ENCODE data around the gene C19orf81.

C19orf81 gene

DNA sequence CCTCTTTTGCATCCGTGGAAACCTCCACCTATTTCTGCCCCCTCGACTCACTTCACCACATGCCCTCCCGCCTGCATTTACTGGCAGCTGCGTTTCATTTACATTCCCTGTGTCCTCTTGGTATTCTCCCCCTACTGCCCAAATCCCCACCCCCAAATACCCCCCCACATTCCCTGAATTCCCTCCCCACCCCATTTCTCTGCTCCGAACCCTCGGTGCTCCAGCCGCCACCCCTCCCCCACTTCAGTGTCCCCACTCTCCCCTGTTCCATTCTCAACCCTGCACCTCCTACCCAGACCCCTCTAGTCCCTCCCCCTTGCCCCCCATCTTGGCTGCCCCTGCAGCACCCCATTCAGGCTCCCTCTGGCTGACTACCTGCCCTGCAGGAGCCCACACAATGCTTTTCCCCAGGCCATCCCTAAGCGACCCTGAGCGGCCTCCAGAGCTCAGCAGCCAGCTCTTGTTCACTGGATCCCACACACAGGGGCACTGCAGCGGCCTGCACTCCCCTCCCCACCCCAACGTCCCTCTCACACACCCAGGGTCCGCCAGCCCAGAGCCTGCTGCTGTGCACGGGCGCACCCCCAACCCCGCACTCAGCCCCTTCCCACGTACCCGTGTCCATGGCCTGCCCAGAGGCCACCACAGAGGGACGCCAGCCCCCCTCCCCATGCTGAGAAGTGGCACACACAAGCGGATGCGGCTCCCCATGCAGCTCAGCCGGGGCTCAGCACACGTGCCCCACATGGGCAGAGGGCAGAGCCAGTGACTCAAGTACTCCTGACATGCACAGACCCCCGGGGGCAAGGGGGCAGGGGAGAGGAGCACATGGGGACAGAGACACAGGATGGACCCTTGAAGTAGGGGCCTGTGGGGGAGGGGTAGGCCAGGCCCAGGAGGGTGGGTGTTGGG lies 44.1 kb downstream of the C19orf81 start:
- no peak overlapping the region for H3K9ac ChIP-seq (ENCODE audit: low read depth, low read length)
- H3K4me1 ChIP-seq (ENCODE audit: insufficient read depth, low read length): no peaks in the 10 kb centered on the region
- H3K27me3 ChIP-seq (ENCODE audit: insufficient read depth, low read length): peaks cover 77% of the 10 kb centered on the region
- peak overlapping the region; percentile 34 for H3K4me3 ChIP-seq (ENCODE audit: low read length)
- H3K27ac ChIP-seq (ENCODE audit: low read depth, low read length): no peak overlapping the region
- no peaks in the 10 kb centered on the region for H3K36me3 ChIP-seq (ENCODE audit: insufficient read depth, low read length)
- H3K9me3 ChIP-seq (ENCODE audit: insufficient read depth, low read depth, low read length): peaks cover 32% of the 10 kb centered on the region
- WGBS: 44% methylated on average over 22 of the region's 23 CpGs

DNA sequence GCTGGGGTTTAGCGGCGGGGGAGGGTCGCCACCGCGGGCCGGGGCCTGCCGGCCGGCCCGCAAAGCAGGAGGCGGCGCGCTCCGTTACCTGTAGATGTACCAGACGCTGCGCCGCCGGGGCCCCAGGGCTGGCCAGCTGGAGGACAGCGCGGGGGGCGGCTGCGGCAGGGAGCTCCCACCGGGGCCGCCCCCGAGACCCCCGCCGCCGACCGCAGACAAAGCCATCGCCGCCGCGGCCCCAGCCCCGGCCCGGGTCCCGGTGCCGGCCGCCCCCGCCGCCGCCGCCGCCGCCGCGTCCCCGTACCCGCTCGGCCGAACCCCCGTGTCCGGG lies 45.5 kb downstream of the C19orf81 start:
- Histone ChIP-seq H3K9me3 (ENCODE audit: insufficient read depth, low read depth, low read length) (peaks cover 28% of the 10 kb centered on the region), H3K36me3 (ENCODE audit: insufficient read depth, low read length) (no peaks in the 10 kb centered on the region), H3K9ac (ENCODE audit: low read depth, low read length) (no peak overlapping the region), H3K4me1 (ENCODE audit: insufficient read depth, low read length) (no peaks in the 10 kb centered on the region), H3K27ac (ENCODE audit: low read depth, low read length) (no peak overlapping the region), H3K4me3 (ENCODE audit: low read length) (no peak overlapping the region), H3K27me3 (ENCODE audit: insufficient read depth, low read length) (peaks cover 84% of the 10 kb centered on the region)
- 42% methylated on average over 33 of the region's 51 CpGs for WGBS

DNA sequence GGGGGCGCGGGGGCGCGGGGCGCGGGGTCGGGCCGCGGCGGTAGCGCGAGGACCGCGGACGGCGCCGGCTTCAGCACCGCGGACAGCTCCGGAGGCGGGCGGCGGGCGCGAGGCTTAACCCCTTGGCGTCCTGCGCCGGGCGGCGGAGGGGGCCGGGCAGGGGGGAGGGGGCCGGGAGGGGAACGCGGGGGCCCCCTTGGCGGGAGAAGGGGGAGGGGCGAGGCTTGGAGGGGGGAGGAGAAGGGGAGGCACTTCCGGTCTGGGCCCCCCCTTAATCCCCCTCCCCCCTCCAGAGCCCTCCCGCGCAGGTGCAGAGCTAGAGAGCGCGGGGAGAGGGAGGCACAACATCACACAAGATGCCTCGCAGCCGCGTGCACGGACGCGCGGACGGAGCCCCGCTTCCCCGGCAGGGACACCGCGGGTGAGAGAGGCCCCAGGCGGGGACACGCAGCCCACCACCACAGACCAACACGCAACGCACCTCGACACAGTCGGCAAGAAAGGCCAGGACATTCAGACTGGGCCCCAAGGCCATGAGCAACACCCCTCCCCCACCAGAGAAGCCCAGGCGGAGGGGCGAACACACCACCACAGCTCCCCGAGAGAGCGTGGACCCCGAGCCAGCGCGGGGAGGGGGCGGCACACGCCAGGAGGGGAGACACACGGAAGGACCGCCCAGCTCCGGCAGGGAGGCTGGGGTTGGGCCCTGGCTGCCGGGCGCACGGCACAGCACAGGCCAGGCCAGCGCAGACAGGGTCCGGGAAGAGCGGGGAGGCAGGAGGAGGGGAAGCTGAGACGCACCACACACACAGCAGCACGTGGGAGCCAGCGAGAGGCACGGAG lies 46.2 kb downstream of the C19orf81 start:
- Histone ChIP-seq H3K4me3 (ENCODE audit: low read length) (peak overlapping the region; percentile 48), H3K36me3 (ENCODE audit: insufficient read depth, low read length) (no peaks in the 10 kb centered on the region), H3K27ac (ENCODE audit: low read depth, low read length) (no peak overlapping the region), H3K4me1 (ENCODE audit: insufficient read depth, low read length) (no peaks in the 10 kb centered on the region), H3K9ac (ENCODE audit: low read depth, low read length) (no peak overlapping the region), H3K9me3 (ENCODE audit: insufficient read depth, low read depth, low read length) (peaks cover 25% of the 10 kb centered on the region), H3K27me3 (ENCODE audit: insufficient read depth, low read length) (peaks cover 80% of the 10 kb centered on the region)
- WGBS: 57% methylated on average over 56 of the region's 81 CpGs

DNA sequence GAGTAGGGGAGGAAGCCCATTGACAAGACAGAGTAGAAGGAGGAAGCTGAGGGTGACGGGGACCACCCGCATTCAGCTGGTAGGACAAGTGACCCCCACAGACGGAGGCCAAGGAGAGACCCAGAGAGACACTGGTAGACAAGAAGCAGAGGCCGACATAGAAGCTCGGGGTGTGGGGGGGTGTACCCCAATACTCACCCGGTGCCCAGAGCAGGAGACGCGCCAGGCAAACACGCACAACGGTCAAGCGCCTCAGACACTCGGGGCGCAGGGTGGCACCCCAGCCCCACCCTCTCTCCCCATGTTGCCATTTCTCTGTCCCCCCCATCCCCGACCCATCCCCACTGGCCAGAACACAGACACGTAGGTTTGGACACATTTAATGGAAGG lies 46.8 kb downstream of the C19orf81 start:
- 77% methylated on average over 13 of the region's 15 CpGs for WGBS
- Histone ChIP-seq H3K9me3 (ENCODE audit: insufficient read depth, low read depth, low read length) (peaks cover 23% of the 10 kb centered on the region; the same call in 1 of the 2 replicates), H3K27ac (ENCODE audit: low read depth, low read length) (no peak overlapping the region), H3K4me1 (ENCODE audit: insufficient read depth, low read length) (no peaks in the 10 kb centered on the region), H3K4me3 (ENCODE audit: low read length) (no peak overlapping the region), H3K36me3 (ENCODE audit: insufficient read depth, low read length) (no peaks in the 10 kb centered on the region), H3K27me3 (ENCODE audit: insufficient read depth, low read length) (peaks cover 75% of the 10 kb centered on the region), H3K9ac (ENCODE audit: low read depth, low read length) (no peak overlapping the region)

DNA sequence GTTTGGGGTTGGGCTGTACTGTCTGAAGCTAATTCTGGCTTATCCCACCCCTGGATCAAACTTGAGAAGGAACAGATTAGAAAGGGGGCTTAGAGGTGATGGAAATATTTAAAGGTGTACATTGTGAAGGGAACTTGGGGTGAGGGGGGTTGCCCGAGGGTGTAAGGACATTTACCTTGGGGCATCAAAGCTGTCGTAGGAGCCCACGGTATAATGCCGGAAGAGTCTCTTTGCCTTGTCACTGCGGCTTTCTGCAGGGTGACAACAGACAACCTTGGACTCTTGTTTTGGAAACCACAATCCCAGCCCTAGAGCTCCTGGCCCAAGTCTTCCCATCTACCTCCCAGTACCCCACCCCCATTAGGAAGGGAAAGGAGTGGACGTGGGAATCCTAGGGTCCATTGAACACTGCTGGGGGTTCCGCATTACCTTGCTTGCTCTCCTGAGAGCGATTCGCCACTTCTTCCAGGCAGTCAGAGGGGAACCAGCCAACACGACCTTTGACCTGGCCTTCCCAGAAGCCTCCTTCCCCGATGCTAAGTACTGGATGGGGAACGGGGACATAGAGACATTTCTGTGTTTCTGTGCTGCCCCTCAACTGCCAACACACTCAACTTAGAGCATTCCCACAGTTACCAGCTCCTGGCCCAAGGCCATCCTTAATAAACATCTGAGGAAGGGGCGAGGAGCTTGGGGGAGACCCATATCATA lies 48.3 kb downstream of the C19orf81 start:
- no peak overlapping the region for H3K4me3 ChIP-seq (ENCODE audit: low read length)
- no peak overlapping the region for H3K9ac ChIP-seq (ENCODE audit: low read depth, low read length)
- no peaks in the 10 kb centered on the region for H3K4me1 ChIP-seq (ENCODE audit: insufficient read depth, low read length)
- 81% methylated on average over 13 of the region's 13 CpGs for WGBS
- peaks cover 18% of the 10 kb centered on the region; the same call in 1 of the 2 replicates for H3K9me3 ChIP-seq (ENCODE audit: insufficient read depth, low read depth, low read length)
- H3K36me3 ChIP-seq (ENCODE audit: insufficient read depth, low read length): no peaks in the 10 kb centered on the region
- peaks cover 63% of the 10 kb centered on the region for H3K27me3 ChIP-seq (ENCODE audit: insufficient read depth, low read length)
- H3K27ac ChIP-seq (ENCODE audit: low read depth, low read length): no peak overlapping the region

DNA sequence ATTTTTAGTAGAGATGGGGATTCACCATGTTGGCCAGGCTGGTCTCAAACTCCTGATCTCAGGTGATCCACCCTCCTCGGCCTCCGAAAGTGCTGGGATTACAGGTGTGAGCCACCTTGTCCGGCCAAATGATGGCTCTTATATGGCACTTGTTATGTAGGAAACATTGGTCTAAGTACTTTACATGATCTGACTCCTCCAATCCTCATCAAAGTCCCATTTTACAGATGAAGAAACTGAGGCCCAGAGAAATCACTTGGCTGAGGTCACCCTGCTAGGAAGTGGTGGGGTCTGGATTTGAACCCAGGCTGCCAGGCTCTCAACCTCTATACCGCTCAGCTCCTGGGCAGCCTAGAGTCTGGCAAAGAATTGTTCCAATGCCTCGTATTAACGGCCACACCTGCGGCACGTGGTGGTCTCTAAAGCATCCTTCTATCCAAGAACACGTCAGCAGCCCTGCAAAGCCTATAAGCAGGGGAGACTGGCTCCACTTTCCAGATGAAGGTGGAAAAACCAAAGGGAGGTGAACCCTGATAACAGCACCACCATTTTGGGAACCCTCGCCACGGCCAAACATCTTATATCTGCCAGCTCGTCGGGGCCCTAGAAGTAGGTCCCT lies 52.2 kb downstream of the C19orf81 start:
- no peaks in the 10 kb centered on the region for H3K36me3 ChIP-seq (ENCODE audit: insufficient read depth, low read length)
- H3K27me3 ChIP-seq (ENCODE audit: insufficient read depth, low read length): peaks cover 32% of the 10 kb centered on the region
- H3K4me1 ChIP-seq (ENCODE audit: insufficient read depth, low read length): no peaks in the 10 kb centered on the region
- H3K9ac ChIP-seq (ENCODE audit: low read depth, low read length): no peak overlapping the region
- H3K27ac ChIP-seq (ENCODE audit: low read depth, low read length): no peak overlapping the region
- peaks cover 17% of the 10 kb centered on the region; the same call in 1 of the 2 replicates for H3K9me3 ChIP-seq (ENCODE audit: insufficient read depth, low read depth, low read length)
- H3K4me3 ChIP-seq (ENCODE audit: low read length): no peak overlapping the region
- WGBS: 89% methylated on average over 13 of the region's 13 CpGs

DNA sequence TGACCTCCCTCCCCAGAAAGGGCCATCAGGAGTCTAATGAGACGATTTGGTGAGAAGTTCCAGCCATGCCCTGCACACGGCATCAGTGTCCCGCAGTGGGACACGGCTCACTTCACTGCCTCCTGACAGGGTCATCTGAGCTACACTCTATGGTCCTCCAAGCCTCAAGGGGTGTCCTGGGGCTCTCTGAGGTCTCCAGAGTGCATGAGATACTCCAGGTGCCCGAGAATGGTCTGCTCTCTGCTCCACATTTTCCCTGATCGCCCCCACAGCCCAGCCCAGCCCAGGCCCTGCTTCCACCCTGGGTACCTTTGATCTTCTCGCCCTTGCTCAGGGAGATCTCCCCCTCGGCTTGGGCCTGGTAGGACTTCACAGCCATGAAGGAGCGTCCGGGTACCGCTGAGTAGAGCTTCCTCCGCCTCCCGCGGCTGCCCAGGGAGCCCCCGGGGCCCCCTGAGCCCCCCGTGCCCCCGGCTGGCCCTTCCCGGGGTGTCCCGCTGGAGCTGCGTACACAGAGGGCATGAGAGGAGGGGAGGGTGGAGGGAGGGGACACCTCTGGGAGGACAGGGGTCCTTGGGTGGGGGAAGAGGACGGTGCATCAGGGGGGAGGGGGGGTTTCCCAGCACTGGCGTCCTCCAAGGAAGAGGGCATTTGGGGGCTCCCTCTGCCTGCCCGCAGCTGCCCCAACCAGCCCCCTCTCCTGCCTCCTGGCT lies 53.1 kb downstream of the C19orf81 start:
- H3K27me3 ChIP-seq (ENCODE audit: insufficient read depth, low read length): peaks cover 28% of the 10 kb centered on the region
- H3K4me3 ChIP-seq (ENCODE audit: low read length): no peak overlapping the region
- H3K27ac ChIP-seq (ENCODE audit: low read depth, low read length): no peak overlapping the region
- 87% methylated on average over 23 of the region's 23 CpGs for WGBS
- H3K4me1 ChIP-seq (ENCODE audit: insufficient read depth, low read length): no peaks in the 10 kb centered on the region
- peaks cover 14% of the 10 kb centered on the region; the same call in 1 of the 2 replicates for H3K9me3 ChIP-seq (ENCODE audit: insufficient read depth, low read depth, low read length)
- H3K9ac ChIP-seq (ENCODE audit: low read depth, low read length): no peak overlapping the region
- no peaks in the 10 kb centered on the region for H3K36me3 ChIP-seq (ENCODE audit: insufficient read depth, low read length)

DNA sequence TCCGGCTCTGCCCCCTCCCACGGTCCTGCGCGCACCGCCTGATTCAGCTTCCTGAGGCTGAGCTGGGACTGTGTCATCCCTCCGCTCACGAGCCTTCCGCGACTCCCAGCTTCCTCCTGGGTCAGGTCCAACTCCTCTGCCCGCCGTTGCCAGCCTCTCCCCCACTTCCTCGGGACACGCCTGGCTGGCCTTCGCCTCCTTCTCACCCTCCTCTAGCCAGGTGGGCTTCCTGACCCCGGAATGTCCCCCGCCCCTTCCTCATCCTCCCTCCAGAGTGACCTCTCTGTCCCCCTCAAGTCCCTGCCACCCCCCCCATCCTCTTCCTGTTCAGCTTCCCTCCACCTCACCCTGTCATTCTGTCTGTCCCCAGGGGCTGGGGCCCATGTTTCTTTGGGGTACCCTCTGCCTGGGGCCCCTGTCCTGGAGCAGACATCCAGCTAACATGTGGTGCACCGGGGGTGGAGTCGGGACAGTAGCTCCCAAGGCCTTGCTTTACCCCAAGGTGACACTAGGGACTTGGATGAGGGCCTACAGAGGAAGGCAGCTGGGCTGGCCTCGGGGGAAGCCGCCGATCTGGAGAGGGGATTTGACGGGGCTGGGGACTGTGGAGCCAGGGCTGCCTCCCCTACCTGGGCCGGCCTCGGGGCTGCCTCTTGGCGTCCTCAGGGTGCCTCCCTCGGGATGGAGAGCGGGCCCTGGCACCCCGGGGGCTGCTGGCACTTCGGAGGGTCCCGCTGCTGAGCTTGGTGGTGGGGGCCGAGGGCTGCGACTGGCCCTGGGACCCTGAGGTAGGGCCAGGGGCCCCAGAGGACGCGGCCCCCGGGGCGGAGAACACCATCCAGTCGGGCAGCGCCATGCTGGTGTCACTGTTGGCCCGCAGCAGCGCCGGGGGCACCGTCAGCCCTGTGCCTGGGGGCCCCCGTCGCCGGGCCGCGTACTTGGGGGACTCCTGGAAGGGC lies 53.9 kb downstream of the C19orf81 start:
- no peak overlapping the region for H3K9ac ChIP-seq (ENCODE audit: low read depth, low read length)
- H3K4me1 ChIP-seq (ENCODE audit: insufficient read depth, low read length): no peaks in the 10 kb centered on the region
- no peaks in the 10 kb centered on the region for H3K36me3 ChIP-seq (ENCODE audit: insufficient read depth, low read length)
- peaks cover 19% of the 10 kb centered on the region for H3K27me3 ChIP-seq (ENCODE audit: insufficient read depth, low read length)
- H3K4me3 ChIP-seq (ENCODE audit: low read length): no peak overlapping the region
- 85% methylated on average over 47 of the region's 47 CpGs for WGBS
- H3K27ac ChIP-seq (ENCODE audit: low read depth, low read length): no peak overlapping the region
- H3K9me3 ChIP-seq (ENCODE audit: insufficient read depth, low read depth, low read length): peaks cover 12% of the 10 kb centered on the region; the same call in 1 of the 2 replicates

DNA sequence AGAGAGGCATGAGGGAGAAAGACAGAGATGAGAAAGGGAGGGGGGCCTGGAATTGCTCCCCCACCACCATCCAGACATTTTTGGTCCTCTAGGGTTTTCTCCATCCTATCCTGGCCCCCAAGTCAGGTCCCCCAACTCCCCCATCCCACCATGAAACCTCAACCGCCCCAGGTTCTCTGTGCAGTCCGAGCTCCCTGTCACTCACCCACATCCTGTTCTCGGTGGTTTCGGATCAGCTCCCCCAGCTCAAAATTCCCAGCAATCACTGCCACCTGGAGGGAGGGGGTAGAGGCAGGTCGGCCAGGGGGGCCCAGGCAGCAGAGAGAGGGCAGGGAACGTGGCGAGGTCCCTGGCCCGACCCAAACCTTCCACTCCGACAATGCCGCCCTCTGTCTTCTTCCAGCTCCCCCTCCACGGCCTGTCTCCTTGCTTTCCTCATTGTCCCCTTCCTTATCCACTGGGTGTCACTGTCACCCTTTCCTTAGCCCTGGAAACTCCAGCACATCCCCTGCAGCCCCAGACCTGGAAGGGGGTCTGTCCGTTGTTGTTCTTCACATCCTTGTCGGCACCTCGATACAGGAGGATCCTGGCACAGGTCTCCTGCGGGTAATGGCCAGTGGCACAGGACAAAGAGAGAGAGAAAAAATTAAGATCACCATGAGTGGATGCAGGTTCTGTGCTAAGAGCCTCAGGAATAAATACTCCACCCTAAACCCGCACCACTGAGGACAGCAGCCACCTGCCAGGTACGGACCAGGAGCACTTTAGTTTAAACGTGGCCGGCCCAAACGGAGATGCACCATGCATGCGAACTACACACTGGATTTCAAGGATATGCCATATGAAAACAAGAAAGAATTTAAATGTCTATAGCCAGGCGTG lies 54.9 kb downstream of the C19orf81 start:
- H3K27ac ChIP-seq (ENCODE audit: low read depth, low read length): no peak overlapping the region
- H3K9me3 ChIP-seq (ENCODE audit: insufficient read depth, low read depth, low read length): peaks cover 15% of the 10 kb centered on the region; the same call in 1 of the 2 replicates
- no peak overlapping the region for H3K9ac ChIP-seq (ENCODE audit: low read depth, low read length)
- no peaks in the 10 kb centered on the region for H3K36me3 ChIP-seq (ENCODE audit: insufficient read depth, low read length)
- WGBS: 69% methylated on average over 22 of the region's 22 CpGs
- H3K4me1 ChIP-seq (ENCODE audit: insufficient read depth, low read length): no peaks in the 10 kb centered on the region
- H3K4me3 ChIP-seq (ENCODE audit: low read length): no peak overlapping the region
- peaks cover 10% of the 10 kb centered on the region for H3K27me3 ChIP-seq (ENCODE audit: insufficient read depth, low read length)

All from HUES64 (cell line).